Parathyroid adenoma (tissue), 2 donors: Measurements from ENCODE around the gene RPS10.

Experiments used
- H2AFZ ChIP-seq: fragments of 300-600 bp; sonication (generic); one replicate; pipeline ENCODE4 v1.7.0; 2017; ENCODE audit warnings: antibody characterized with exemption, mild to moderate bottlenecking
- H3K27ac ChIP-seq: fragments of 300-600 bp; sonication (generic); one replicate; pipeline ENCODE4 v1.7.0; 2017
- H3K27me3 ChIP-seq: fragments of 300-600 bp; sonication (generic); one replicate; pipeline ENCODE4 v1.7.0; 2017; ENCODE audit warnings: low read length; ENCODE audit not compliant: control insufficient read depth, insufficient read depth
- H3K36me3 ChIP-seq: fragments of 300-600 bp; sonication (generic); one replicate; pipeline ENCODE4 v1.7.0; 2017; ENCODE audit warnings: low read length; ENCODE audit not compliant: control insufficient read depth, insufficient read depth
- H3K4me1 ChIP-seq: fragments of 300-600 bp; sonication (generic); one replicate; pipeline ENCODE4 v1.7.0; 2017; ENCODE audit warnings: control low read depth
- H3K4me2 ChIP-seq: fragments of 300-600 bp; sonication (generic); one replicate; pipeline ENCODE4 v1.7.0; 2017; ENCODE audit warnings: low read length
- H3K4me3 ChIP-seq: fragments of 300-600 bp; sonication (generic); one replicate; pipeline ENCODE4 v1.7.0; 2017; ENCODE audit warnings: low read depth, low read length
- H3K79me2 ChIP-seq: fragments of 300-600 bp; sonication (generic); one replicate; pipeline ENCODE4 v1.7.0; 2017; ENCODE audit warnings: control low read depth
- H3K9ac ChIP-seq: fragments of 300-600 bp; sonication (generic); one replicate; pipeline ENCODE4 v1.7.0; 2017; ENCODE audit warnings: mild to moderate bottlenecking
- H3K9me3 ChIP-seq: fragments of 300-600 bp; sonication (generic); one replicate; pipeline ENCODE4 v1.7.0; 2017; ENCODE audit warnings: low read length; ENCODE audit not compliant: control insufficient read depth
- CTCF ChIP-seq: fragments of 300-600 bp; sonication (generic); IDR thresholded peaks from one replicate; pipeline ENCODE4 v1.7.0; 2017; ENCODE audit warnings: antibody characterized with exemption, mild to moderate bottlenecking
- donor health status: primary hyperparathyroidism.

RPS10 gene

GRCh38 chr6:34460796-34461507 is 35.1 kb upstream of the RPS10 start:
- Histone ChIP-seq H3K27ac (no peak overlapping the region), H3K27me3 (no peaks in the 10 kb centered on the region)

GRCh38 chr6:34459899-34460593 is 34.2 kb upstream of the RPS10 start:
- H3K4me3 ChIP-seq, result no peak overlapping the region
- no peaks in the 10 kb centered on the region for H3K36me3 ChIP-seq
- H3K4me2 ChIP-seq, result no peak overlapping the region
- no peak overlapping the region for H3K27ac ChIP-seq
- H3K79me2 ChIP-seq, result no peaks in the 10 kb centered on the region
- H3K4me1 ChIP-seq, result no peaks in the 10 kb centered on the region
- H3K9me3 ChIP-seq, result no peaks in the 10 kb centered on the region
- TF ChIP-seq CTCF, result peak; percentile 35
- no peak overlapping the region for H2AFZ ChIP-seq
- no peaks in the 10 kb centered on the region for H3K27me3 ChIP-seq
- no peak overlapping the region for H3K9ac ChIP-seq

More at GRCh38 chr6:34460796-34461507, 35.1 kb upstream of the RPS10 start:
- Histone ChIP-seq H3K4me1 (no peaks in the 10 kb centered on the region), H3K79me2 (no peaks in the 10 kb centered on the region), H3K9ac (no peak overlapping the region), H3K36me3 (no peaks in the 10 kb centered on the region), H2AFZ (no peak overlapping the region), H3K4me3 (no peak overlapping the region), H3K9me3 (no peaks in the 10 kb centered on the region), H3K4me2 (no peak overlapping the region)
- no peak for TF ChIP-seq CTCF

GRCh38 chr6:34457742-34458735 is 32.2 kb upstream of the RPS10 start:
- H3K9ac ChIP-seq, result no peak overlapping the region
- no peak overlapping the region for H2AFZ ChIP-seq
- H3K4me3 ChIP-seq, result no peak overlapping the region
- no peaks in the 10 kb centered on the region for H3K79me2 ChIP-seq
- H3K9me3 ChIP-seq, result no peaks in the 10 kb centered on the region
- H3K4me2 ChIP-seq, result no peak overlapping the region
- H3K27me3 ChIP-seq, result no peaks in the 10 kb centered on the region
- no peak for TF ChIP-seq CTCF
- no peak overlapping the region for H3K27ac ChIP-seq
- H3K36me3 ChIP-seq, result no peaks in the 10 kb centered on the region
- H3K4me1 ChIP-seq, result no peaks in the 10 kb centered on the region

GRCh38 chr6:34457382-34457741 is 31.5 kb upstream of the RPS10 start:
- H3K9ac ChIP-seq, result no peak overlapping the region
- H3K4me2 ChIP-seq, result no peak overlapping the region
- TF ChIP-seq CTCF, result no peak
- no peaks in the 10 kb centered on the region for H3K27me3 ChIP-seq
- H3K36me3 ChIP-seq, result no peaks in the 10 kb centered on the region
- H2AFZ ChIP-seq, result no peak overlapping the region
- H3K79me2 ChIP-seq, result no peaks in the 10 kb centered on the region
- H3K9me3 ChIP-seq, result no peaks in the 10 kb centered on the region
- H3K4me1 ChIP-seq, result no peaks in the 10 kb centered on the region
- H3K4me3 ChIP-seq, result no peak overlapping the region
- H3K27ac ChIP-seq, result no peak overlapping the region
